H1 (cell line): ENCODE results near the gene PRRG4. TPM values are rescaled to one million over a fixed set of nuclear protein-coding genes. Genes with fewer than 3 reads are reported as not detected.

Experiments
- CTCF ChIA-PET: fragments of 300-600 bp; sonication (Branson Sonifier 250); formaldehyde crosslinking; loops from one replicate; lab custom pipeline; 2021; ENCODE audit not compliant: partially characterized antibody; lab: Charles Lee
- POLR2A ChIA-PET: fragments of 300-600 bp; sonication (Branson Sonifier 250); formaldehyde crosslinking; loops from one replicate; lab custom pipeline; 2021; ENCODE audit warnings: inconsistent platforms; ENCODE audit not compliant: partially characterized antibody; lab: Charles Lee
- DNase-seq, 2 experiments: peaks; one replicate each; pipeline versions ENCODE4 v3.0.0 to v3.0.0-alpha.2; 2010 to 2022; ENCODE audit warnings: low spot score in 2 of 2, low read depth in 1 of 2, mixed read lengths in 1 of 2
- FAIRE-seq: peaks from 2 replicates; lab custom pipeline; 2011; peaks lifted over from hg19 to GRCh38; lab: Jason Lieb, UNC
- H2AFZ ChIP-seq: 2 replicates; pipeline ENCODE4 v1.8.1; 2012; ENCODE audit warnings: low read length, inconsistent platforms
- H2AK5ac ChIP-seq: 2 replicates; pipeline ENCODE4 v1.6.1; 2013; ENCODE audit warnings: low read depth, low read length
- H2BK120ac ChIP-seq: replicated peaks from 2 replicates; pipeline ENCODE3; 2013; ENCODE audit warnings: low read depth, low read length, inconsistent platforms
- H2BK12ac ChIP-seq: 2 replicates; pipeline ENCODE4 v1.6.1; 2013; ENCODE audit warnings: low read depth, low read length
- H2BK15ac ChIP-seq: 2 replicates; pipeline ENCODE4 v1.6.1; 2013; ENCODE audit warnings: low read length
- H2BK20ac ChIP-seq: 2 replicates; pipeline ENCODE4 v1.6.1; 2013; ENCODE audit warnings: low read length
- H2BK5ac ChIP-seq: 2 replicates; pipeline ENCODE4 v1.6.1; 2013; ENCODE audit warnings: low read depth, low read length
- H3K14ac ChIP-seq: 2 replicates; pipeline ENCODE4 v1.6.1; 2013; ENCODE audit warnings: inconsistent platforms; ENCODE audit not compliant: insufficient read length
- H3K18ac ChIP-seq: 2 replicates; pipeline ENCODE4 v1.6.1; 2013; ENCODE audit warnings: low read length; ENCODE audit errors: extremely low read depth
- H3K23ac ChIP-seq: 2 replicates; pipeline ENCODE4 v1.6.1; 2013; ENCODE audit warnings: inconsistent platforms; ENCODE audit not compliant: insufficient read length
- H3K23me2 ChIP-seq: 2 replicates; pipeline ENCODE4 v1.6.1; 2013; ENCODE audit warnings: low read depth, low read length
- H3K27ac ChIP-seq: 2 replicates; pipeline ENCODE4 v1.6.1; 2011; ENCODE audit warnings: low read depth, low read length, inconsistent platforms
- H3K27me3 ChIP-seq, 4 experiments: replicated peaks in 1 of 4; 1 replicate in 1 of 4; 2 replicates in 3 of 4; pipeline versions ENCODE4 v1.6.1 to v1.8.1; 2011 to 2013; ENCODE audit warnings: low read length in 3 of 4, mild to moderate bottlenecking in 3 of 4, inconsistent platforms in 2 of 4, mixed read lengths in 2 of 4, moderate library complexity in 1 of 4; ENCODE audit not compliant: control insufficient read depth in 3 of 4, insufficient read depth in 3 of 4; ENCODE audit errors: extremely low read depth in 1 of 4
- H3K36me3 ChIP-seq, 4 experiments: 2 replicates each; pipeline versions ENCODE4 v1.6.1 to v1.8.1; 2011 to 2013; ENCODE audit warnings: mild to moderate bottlenecking in 4 of 4, low read length in 3 of 4, moderate library complexity in 2 of 4, control low read depth in 1 of 4, inconsistent platforms in 1 of 4; ENCODE audit not compliant: insufficient read depth in 4 of 4, control insufficient read depth in 2 of 4
- H3K4ac ChIP-seq: replicated peaks from 2 replicates; pipeline ENCODE3; 2013; ENCODE audit warnings: low read length, low read depth, mixed read lengths, inconsistent platforms; ENCODE audit not compliant: insufficient read length
- H3K4me1 ChIP-seq, 4 experiments: replicated peaks in 1 of 4; 1 replicate in 1 of 4; 2 replicates in 3 of 4; pipeline versions ENCODE4 v1.6.1 to v1.8.1; 2011 to 2013; ENCODE audit warnings: low read length in 3 of 4, inconsistent platforms in 2 of 4, mixed read lengths in 1 of 4; ENCODE audit not compliant: insufficient read depth in 4 of 4, control insufficient read depth in 3 of 4
- H3K4me2 ChIP-seq, 2 experiments: 2 replicates each; pipeline versions ENCODE4 v1.6.1 to v1.8.1; 2011 to 2013; ENCODE audit warnings: low read depth in 2 of 2, low read length in 2 of 2, control low read depth in 1 of 2, inconsistent platforms in 1 of 2, mild to moderate bottlenecking in 1 of 2; ENCODE audit not compliant: insufficient read depth in 1 of 2
- H3K4me3 ChIP-seq, 4 experiments: fragments of 200-600, 300-600 bp in 1 of 4; sonication (generic), shearing (Covaris generic), sonication (Bioruptor Twin) in 1 of 4; 2 replicates each; pipeline versions ENCODE4 v1.5.1 to v1.8.1; 2011 to 2016; ENCODE audit warnings: low read length in 4 of 4, low read depth in 3 of 4, control low read depth in 2 of 4, inconsistent platforms in 2 of 4, mild to moderate bottlenecking in 2 of 4, mixed read lengths in 1 of 4, moderate library complexity in 1 of 4; ENCODE audit not compliant: insufficient read depth in 2 of 4; ENCODE audit errors: extremely low read depth in 1 of 4
- H3K56ac ChIP-seq: replicated peaks from 2 replicates; pipeline ENCODE3; 2013; ENCODE audit warnings: low read depth, mild to moderate bottlenecking, mixed read lengths, low read length, inconsistent platforms; ENCODE audit not compliant: insufficient read length
- H3K79me1 ChIP-seq: 2 replicates; pipeline ENCODE4 v1.6.1; 2013; ENCODE audit warnings: low read depth, low read length, control low read depth
- H3K79me2 ChIP-seq, 2 experiments: 2 replicates each; pipeline versions ENCODE4 v1.6.1 to v1.8.1; 2012 to 2013; ENCODE audit warnings: low read length in 2 of 2, mild to moderate bottlenecking in 2 of 2, inconsistent platforms in 1 of 2; ENCODE audit not compliant: insufficient read depth in 2 of 2, control insufficient read depth in 1 of 2
- H3K9ac ChIP-seq, 4 experiments: replicated peaks in 1 of 4; 1 replicate in 1 of 4; 2 replicates in 3 of 4; pipeline versions ENCODE4 v1.6.1 to v1.8.1; 2011 to 2013; ENCODE audit warnings: low read depth in 3 of 4, low read length in 3 of 4, control low read depth in 2 of 4, mild to moderate bottlenecking in 2 of 4, moderate library complexity in 2 of 4, inconsistent platforms in 1 of 4; ENCODE audit errors: extremely low read depth in 1 of 4
- H3K9me3 ChIP-seq, 2 experiments: 2 replicates each; pipeline versions ENCODE4 v1.6.1 to v1.8.1; 2012 to 2013; ENCODE audit warnings: mild to moderate bottlenecking in 2 of 2, moderate library complexity in 2 of 2, control low read depth in 1 of 2, inconsistent platforms in 1 of 2, low read depth in 1 of 2, low read length in 1 of 2, mixed read lengths in 1 of 2; ENCODE audit not compliant: insufficient read depth in 2 of 2
- H4K20me1 ChIP-seq, 2 experiments: replicated peaks in 1 of 2; 2 replicates each; pipeline versions ENCODE3 to v1.8.1; 2011 to 2013; ENCODE audit warnings: inconsistent platforms in 2 of 2, low read length in 2 of 2, mild to moderate bottlenecking in 1 of 2; ENCODE audit not compliant: insufficient read depth in 2 of 2, control insufficient read depth in 1 of 2
- H4K5ac ChIP-seq: 2 replicates; pipeline ENCODE4 v1.6.1; 2013; ENCODE audit warnings: low read length, low read depth, mixed read lengths, inconsistent platforms; ENCODE audit not compliant: insufficient read length
- H4K8ac ChIP-seq: 2 replicates; pipeline ENCODE4 v1.8.0; 2013; ENCODE audit warnings: mild to moderate bottlenecking, moderate library complexity, low read length, inconsistent platforms; ENCODE audit not compliant: insufficient read depth; ENCODE audit errors: extremely low read depth
- H4K91ac ChIP-seq: replicated peaks from 2 replicates; pipeline ENCODE3; 2013; ENCODE audit warnings: low read length, mixed read lengths, inconsistent platforms; ENCODE audit not compliant: insufficient read length
- CBX5 ChIP-seq: fragments of 300-800, 300-1000 bp; sonication (generic); IDR thresholded peaks from 2 replicates; pipeline ENCODE4 v1.7.1; 2016; ENCODE audit warnings: antibody characterized with exemption, low read length, low read depth
- GABPA ChIP-seq: IDR thresholded peaks from 2 replicates; pipeline ENCODE4 v1.6.1; 2011; ENCODE audit warnings: mild to moderate bottlenecking, low read length, moderate library complexity, borderline replicate concordance; ENCODE audit not compliant: insufficient read depth
- POLR2A ChIP-seq, 2 experiments: IDR thresholded peaks; 1 replicate in 1 of 2; 2 replicates in 1 of 2; pipeline ENCODE4 v1.6.1; 2011; ENCODE audit warnings: low read depth in 2 of 2, low read length in 2 of 2, mild to moderate bottlenecking in 2 of 2; ENCODE audit errors: control extremely low read depth in 1 of 2
- POU5F1 ChIP-seq: IDR thresholded peaks from 2 replicates; pipeline ENCODE4 v1.6.1; 2011; ENCODE audit warnings: low read depth, mild to moderate bottlenecking, low read length, moderate library complexity
- RFX5 ChIP-seq: IDR thresholded peaks from 2 replicates; pipeline ENCODE4 v1.6.1; 2011; ENCODE audit warnings: low read depth, low read length, improper control_type of control experiment, borderline replicate concordance
- SIN3A ChIP-seq, 2 experiments: IDR thresholded peaks in 1 of 2; conservative IDR thresholded peaks in 1 of 2; 2 replicates each; pipeline ENCODE4 v1.6.1; 2011 to 2012; ENCODE audit warnings: low read length in 2 of 2, improper control_type of control experiment in 1 of 2, low read depth in 1 of 2, mild to moderate bottlenecking in 1 of 2
- SP2 ChIP-seq: IDR thresholded peaks from 2 replicates; pipeline ENCODE4 v1.6.1; 2012; ENCODE audit warnings: mild to moderate bottlenecking, low read length, inconsistent platforms
- SRF ChIP-seq: IDR thresholded peaks from 2 replicates; pipeline ENCODE4 v1.6.1; 2011; ENCODE audit warnings: mild to moderate bottlenecking, low read depth, low read length, moderate library complexity
- ZNF274 ChIP-seq: IDR thresholded peaks from 2 replicates; pipeline ENCODE4 v1.7.0; 2012; ENCODE audit warnings: low read length, borderline replicate concordance; ENCODE audit errors: extremely low read depth
- WGBS, 2 experiments: shearing (Covaris generic) in 1 of 2; methylation state at CpG; one replicate each; pipeline versions ENCODE4 v1.1.6 to v1.1.7; 2013 to 2015; ENCODE audit warnings: low lambda C conversion rate in 2 of 2, mixed read lengths in 2 of 2, inconsistent platforms in 1 of 2, low coverage in 1 of 2, missing lambda C conversion rate in 1 of 2; ENCODE audit not compliant: insufficient replicate concordance in 2 of 2, insufficient coverage in 1 of 2, insufficient read length in 1 of 2; ENCODE audit errors: extremely low coverage in 1 of 2, missing lambda C conversion rate in 1 of 2; 5-methylcytosine and 5-hydroxymethylcytosine counted together
- polyA plus RNA-seq, 7 experiments: library from polyadenylated mRNA; depleted of rRNA in 3 of 7; stranded (reverse) in 5 of 7; unstranded in 2 of 7; fragments of >200 nt in 5 of 7; fragments of 200-250 nt in 2 of 7; gene quantifications; 1 replicate in 5 of 7; 2 replicates in 1 of 7; 4 replicates in 1 of 7; pipeline versions ENCODE4 v1.2.1 to v1.2.3, GENCODE V29; 2011 to 2013; ENCODE audit warnings: missing spikeins in 2 of 7, mixed read lengths in 2 of 7
- total RNA-seq: library from RNA; stranded (reverse); fragmentation: NEBNext Ultra II Directional; extraction: Animal tissue kit (Norgen Biotek cat#: 25700); gene quantifications from 2 replicates; pipeline ENCODE4 v1.2.1, GENCODE V29; 2021
- TF ChIP-seq, protein P1 (sequence below): IDR thresholded peaks from 2 replicates; pipeline ENCODE4 v1.6.1; 2011; ENCODE audit warnings: low read length, improper control_type of control experiment

Gene PRRG4
- total and polyA plus RNA-seq, 2 of the 8 experiments (the other 6 are each of a cell fraction or from before 2014, with no cell fraction given) = 0.65 to 1.7 TPM

DNA sequence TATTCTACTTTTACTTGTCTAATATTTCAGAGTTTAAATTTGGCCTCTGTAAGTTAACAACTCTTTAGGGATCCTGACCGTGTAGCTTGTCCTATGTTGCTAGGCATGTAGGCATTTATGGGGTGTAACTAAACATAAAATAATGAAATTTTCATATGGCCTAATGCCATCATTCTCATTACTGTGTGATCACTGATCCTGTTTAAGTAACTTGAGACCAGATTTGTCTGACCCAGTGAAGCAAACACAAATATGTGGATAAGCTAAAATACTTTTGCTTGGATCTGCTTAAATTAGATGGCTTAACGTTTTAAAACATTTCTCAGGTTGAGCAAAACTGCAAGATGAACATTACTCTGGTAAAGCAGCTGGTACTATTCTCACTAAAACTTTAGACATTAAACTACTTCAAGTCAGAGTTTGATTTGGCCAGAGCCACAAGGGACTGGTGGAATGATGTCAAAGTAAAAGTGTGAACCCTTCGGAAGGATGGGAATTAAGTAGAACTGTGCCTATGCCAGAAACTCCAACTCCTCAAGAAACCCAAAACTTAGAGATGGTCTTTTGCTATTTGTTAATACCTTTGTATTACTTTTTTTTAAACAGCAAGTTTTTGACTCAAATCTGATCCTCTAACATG lies 75.4 kb downstream of the PRRG4 start:
- H3K18ac ChIP-seq = no peak overlapping the region
- peaks cover 26 to 49% of the 10 kb centered on the region in 2 experiments for H4K20me1 ChIP-seq
- no peak overlapping the region for H4K8ac ChIP-seq
- peaks cover 71 to 100% of the 10 kb centered on the region in 2 experiments for H3K79me2 ChIP-seq
- FAIRE-seq (no peak), DNase-seq (no peak)
- H3K27me3 ChIP-seq = no peaks in the 10 kb centered on the region
- no peaks in the 10 kb centered on the region for H3K23me2 ChIP-seq
- no peak overlapping the region for H3K4me3 ChIP-seq
- H2BK20ac ChIP-seq = no peak overlapping the region
- H4K5ac ChIP-seq = no peak overlapping the region
- CTCF ChIA-PET = interaction anchor here (0.8 to 1.8 kb wide), 4 partner anchors 10 to 28 kb away, joined by 3 to 8 read pairs (median 4); no protein-coding TSS in a partner anchor
- H3K56ac ChIP-seq = no peak overlapping the region
- no peak overlapping the region for H2BK120ac ChIP-seq
- no peak overlapping the region for H3K14ac ChIP-seq
- no peak overlapping the region for H2BK12ac ChIP-seq
- H3K23ac ChIP-seq = no peak overlapping the region
- peaks cover 0 to 12% (median 0%) of the 10 kb centered on the region in 4 experiments; a peak in 3 of 8 replicates for H3K36me3 ChIP-seq
- no peak overlapping the region for H2BK5ac ChIP-seq
- peaks cover 8% of the 10 kb centered on the region for H3K79me1 ChIP-seq
- 84% methylated on average over 3 of the region's 3 CpGs; no CpG with 5 or more reads in 1 of the 2 experiments for WGBS, 2 experiments
- no peak overlapping the region for H2AFZ ChIP-seq
- H4K91ac ChIP-seq = no peak overlapping the region
- H3K4me1 ChIP-seq = peaks cover 0 to 7% (median 5%) of the 10 kb centered on the region in 4 experiments; a peak in 6 of 7 replicates
- TF ChIP-seq CBX5 (no peak), RFX5 (no peak), POLR2A (IDR thresholded peaks at IDR 0.05; ENCODE audit: control extremely low read depth in 1 of 2, low read depth in 2 of 2, low read length in 2 of 2) (no peak), POU5F1 (no peak), ZNF274 (no peak), SP2 (no peak), SIN3A (conservative IDR thresholded peaks at IDR 0.05 in 1 of 2, IDR thresholded peaks at IDR 0.05 in 1 of 2; ENCODE audit: low read depth in 1 of 2, low read length in 2 of 2) (no peak), GABPA (no peak), SRF (no peak)
- TF ChIP-seq, protein P1, sequence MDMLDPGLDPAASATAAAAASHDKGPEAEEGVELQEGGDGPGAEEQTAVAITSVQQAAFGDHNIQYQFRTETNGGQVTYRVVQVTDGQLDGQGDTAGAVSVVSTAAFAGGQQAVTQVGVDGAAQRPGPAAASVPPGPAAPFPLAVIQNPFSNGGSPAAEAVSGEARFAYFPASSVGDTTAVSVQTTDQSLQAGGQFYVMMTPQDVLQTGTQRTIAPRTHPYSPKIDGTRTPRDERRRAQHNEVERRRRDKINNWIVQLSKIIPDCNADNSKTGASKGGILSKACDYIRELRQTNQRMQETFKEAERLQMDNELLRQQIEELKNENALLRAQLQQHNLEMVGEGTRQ = no peak
- H3K4me2 ChIP-seq = no peak overlapping the region
- no peak overlapping the region for H3K27ac ChIP-seq
- no peak overlapping the region for H3K9ac ChIP-seq
- H3K9me3 ChIP-seq = no peaks in the 10 kb centered on the region
- POLR2A ChIA-PET = interaction anchor here (1.2 to 4.5 kb wide), 6 partner anchors 10 to 55 kb away, joined by 3 to 35 read pairs (median 3); partner anchors contain the start of gene QSER1
- H3K4ac ChIP-seq = no peak overlapping the region
- no peak overlapping the region for H2AK5ac ChIP-seq
- no peak overlapping the region for H2BK15ac ChIP-seq
